Natural killer cell (primary cell): ENCODE data around the gene TMEM203. TPM values are rescaled to one million over a fixed set of nuclear protein-coding genes. Genes with fewer than 3 reads are reported as not detected.

Experiments used
- ATAC-seq, 3 donors: fragments of 150-1000 bp in 2 of 3; fragments of 200-7000 bp in 1 of 3; cut with Tn5 transposase; 1 replicate in 1 of 3; 2 replicates in 2 of 3; pipeline ENCODE4 v1.10.0; 2021; ENCODE audit warnings: mild to moderate bottlenecking in 2 of 3, moderate library complexity in 2 of 3
- DNase-seq, 2 donors: peaks; one replicate each; pipeline versions ENCODE4 v3.0.0 to v3.0.0-alpha.2; 2013 to 2021; ENCODE audit warnings: mixed read lengths in 1 of 2
- H3K27ac ChIP-seq: one replicate; pipeline ENCODE4 v1.5.1; 2013; ENCODE audit warnings: mild to moderate bottlenecking, low read length
- H3K27me3 ChIP-seq: one replicate; pipeline ENCODE4 v1.6.1; 2013; ENCODE audit warnings: low read length; ENCODE audit not compliant: control insufficient read depth, insufficient read depth
- H3K36me3 ChIP-seq: one replicate; pipeline ENCODE4 v1.6.1; 2013; ENCODE audit warnings: low read length; ENCODE audit not compliant: control insufficient read depth, insufficient read depth
- H3K4me1 ChIP-seq: one replicate; pipeline ENCODE4 v1.6.1; 2013; ENCODE audit warnings: low read length; ENCODE audit not compliant: control insufficient read depth, insufficient read depth
- H3K4me3 ChIP-seq: one replicate; pipeline ENCODE4 v1.5.1; 2013; ENCODE audit warnings: low read length
- H3K9me3 ChIP-seq: one replicate; pipeline ENCODE4 v1.6.1; 2013; ENCODE audit warnings: low read length; ENCODE audit not compliant: control insufficient read depth, insufficient read depth
- H3K27ac Mint-ChIP-seq, 2 donors: one replicate each; pipeline ENCODE4 v1.8.0; 2022; ENCODE audit warnings: mild to moderate bottlenecking in 2 of 2, mixed read lengths in 2 of 2, moderate library complexity in 1 of 2
- H3K27me3 Mint-ChIP-seq, 2 donors: one replicate each; pipeline ENCODE4 v1.8.0; 2022; ENCODE audit warnings: low read depth in 2 of 2, mixed read lengths in 2 of 2
- H3K36me3 Mint-ChIP-seq: one replicate; pipeline ENCODE4 v1.8.0; 2022; ENCODE audit warnings: mixed read lengths
- H3K4me1 Mint-ChIP-seq, 2 donors: one replicate each; pipeline ENCODE4 v1.8.0; 2022; ENCODE audit warnings: mixed read lengths in 2 of 2
- H3K4me3 Mint-ChIP-seq: one replicate; pipeline ENCODE4 v1.8.0; 2022; ENCODE audit warnings: mild to moderate bottlenecking, moderate library complexity, mixed read lengths
- H3K9me3 Mint-ChIP-seq, 2 donors: one replicate each; pipeline ENCODE4 v1.8.0; 2022; ENCODE audit warnings: mixed read lengths in 2 of 2
- CTCF ChIP-seq: fragments of 200-600 bp; IDR thresholded peaks from one replicate; pipeline ENCODE4 v1.8.0; 2022; ENCODE audit warnings: antibody characterized with exemption
- WGBS: methylation state at CpG from one replicate; pipeline ENCODE4 v1.1.7; 2013; ENCODE audit warnings: missing lambda C conversion rate; ENCODE audit not compliant: insufficient coverage; 5-methylcytosine and 5-hydroxymethylcytosine counted together
- intact Hi-C: fragments of 100-400 bp; cut with micrococcal nuclease; formaldehyde crosslinking; loops from one replicate; pipeline ENCODE4 v1.14.2; 2022
- total RNA-seq, 4 donors: library from RNA; stranded (reverse); fragments of 120-200 nt in 1 of 4; gene quantifications; one replicate each; pipeline versions ENCODE4 v1.2.3 to v1.2.4, GENCODE V29; 2013 to 2022

The TMEM203 gene
- total RNA-seq, 3 donors from 2014 or later (not counting 1 experiment from before 2014, with no cell fraction given), result 22.1 to 30.5 (median 27.1) TPM

DNA sequence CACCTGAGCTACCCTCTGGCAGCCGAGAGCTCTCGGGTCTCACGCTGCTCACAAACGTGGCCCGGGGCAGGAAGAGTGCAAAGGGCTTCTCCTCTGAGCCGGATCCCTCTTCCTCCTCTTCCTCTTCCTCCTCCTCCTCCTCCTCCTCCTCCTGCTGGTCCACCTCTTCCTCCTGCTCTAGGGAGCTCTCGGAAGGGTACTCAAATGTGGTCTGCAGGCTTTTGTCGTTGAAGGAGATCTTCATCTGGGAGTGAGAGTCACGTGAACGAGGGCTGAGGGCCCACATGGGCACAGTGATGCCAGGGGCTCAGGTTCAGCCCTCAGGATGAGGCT, 13.0 kb downstream of the TMEM203 start:
- H3K27ac ChIP-seq, result no peak overlapping the region

GRCh38 chr9:137191691-137192447, 13.6 kb downstream of the TMEM203 start:
- Histone ChIP-seq H3K27ac (no peak overlapping the region), H3K9me3 (no peaks in the 10 kb centered on the region), H3K27me3 (no peaks in the 10 kb centered on the region), H3K36me3 (peaks cover 16% of the 10 kb centered on the region), H3K4me3 (no peak overlapping the region), H3K4me1 (peaks cover 27% of the 10 kb centered on the region)
- 95% methylated on average over 22 of the region's 22 CpGs for WGBS
- TF ChIP-seq CTCF, result no peak
- Mint-ChIP-seq H3K27me3 (no peaks in the 10 kb centered on the region), H3K36me3 (no peaks in the 10 kb centered on the region), H3K27ac (peak overlapping the region in 1 of 2 donors; percentile 83), H3K4me1 (peaks cover 16 to 41% of the 10 kb centered on the region in 2 donors), H3K4me3 (no peak overlapping the region), H3K9me3 (no peaks in the 10 kb centered on the region)
- DNase-seq, result no peak
- ATAC-seq, result no peak
- intact Hi-C loops, result no loop called here

More for the DNA sequence above, 13.0 kb downstream of the TMEM203 start:
- Histone ChIP-seq H3K9me3 (no peaks in the 10 kb centered on the region), H3K4me1 (peaks cover 21% of the 10 kb centered on the region), H3K36me3 (peaks cover 16% of the 10 kb centered on the region), H3K4me3 (no peak overlapping the region), H3K27me3 (no peaks in the 10 kb centered on the region)
- no peaks in the 10 kb centered on the region for H3K36me3 Mint-ChIP-seq
- TF ChIP-seq CTCF, result no peak
- ATAC-seq (no peak), DNase-seq (no peak)
- no peak overlapping the region for H3K4me3 Mint-ChIP-seq
- no peaks in the 10 kb centered on the region for H3K27me3 Mint-ChIP-seq
- H3K27ac Mint-ChIP-seq, result no peak overlapping the region
- intact Hi-C loops, result no loop called here
- no peaks in the 10 kb centered on the region for H3K9me3 Mint-ChIP-seq
- H3K4me1 Mint-ChIP-seq, result peaks cover 10 to 38% of the 10 kb centered on the region in 2 donors
- WGBS, result 93% methylated on average over 10 of the region's 10 CpGs

GRCh38 chr9:137191245-137191644, 14.2 kb downstream of the TMEM203 start:
- intact Hi-C loops, result no loop called here
- H3K36me3 Mint-ChIP-seq, result no peaks in the 10 kb centered on the region

More at GRCh38 chr9:137191245-137191644, 14.2 kb downstream of the TMEM203 start:
- H3K27me3 ChIP-seq, result no peaks in the 10 kb centered on the region
- no peak for ATAC-seq
- Mint-ChIP-seq H3K9me3 (no peaks in the 10 kb centered on the region), H3K27me3 (no peaks in the 10 kb centered on the region), H3K4me1 (peaks cover 20 to 39% of the 10 kb centered on the region in 2 donors), H3K27ac (peak overlapping the region; percentile 70 to 83), H3K4me3 (no peak overlapping the region)
- H3K4me1 ChIP-seq, result peaks cover 33% of the 10 kb centered on the region
- H3K36me3 ChIP-seq, result peaks cover 16% of the 10 kb centered on the region
- no peak for TF ChIP-seq CTCF
- WGBS, result 84% methylated on average over 3 of the region's 3 CpGs
- H3K4me3 ChIP-seq, result no peak overlapping the region
- no peaks in the 10 kb centered on the region for H3K9me3 ChIP-seq
- DNase-seq, result no peak
- H3K27ac ChIP-seq, result no peak overlapping the region
